Parathyroid adenoma (tissue), 2 donors: Measurements from ENCODE around the gene LAMB4.

Experiments used
- H2AFZ ChIP-seq: fragments of 300-600 bp; sonication (generic); one replicate; pipeline ENCODE4 v1.7.0; 2017; ENCODE audit warnings: antibody characterized with exemption, mild to moderate bottlenecking
- H3K27ac ChIP-seq: fragments of 300-600 bp; sonication (generic); one replicate; pipeline ENCODE4 v1.7.0; 2017
- H3K27me3 ChIP-seq: fragments of 300-600 bp; sonication (generic); one replicate; pipeline ENCODE4 v1.7.0; 2017; ENCODE audit warnings: low read length; ENCODE audit not compliant: control insufficient read depth, insufficient read depth
- H3K36me3 ChIP-seq: fragments of 300-600 bp; sonication (generic); one replicate; pipeline ENCODE4 v1.7.0; 2017; ENCODE audit warnings: low read length; ENCODE audit not compliant: control insufficient read depth, insufficient read depth
- H3K4me1 ChIP-seq: fragments of 300-600 bp; sonication (generic); one replicate; pipeline ENCODE4 v1.7.0; 2017; ENCODE audit warnings: control low read depth
- H3K4me2 ChIP-seq: fragments of 300-600 bp; sonication (generic); one replicate; pipeline ENCODE4 v1.7.0; 2017; ENCODE audit warnings: low read length
- H3K4me3 ChIP-seq: fragments of 300-600 bp; sonication (generic); one replicate; pipeline ENCODE4 v1.7.0; 2017; ENCODE audit warnings: low read depth, low read length
- H3K79me2 ChIP-seq: fragments of 300-600 bp; sonication (generic); one replicate; pipeline ENCODE4 v1.7.0; 2017; ENCODE audit warnings: control low read depth
- H3K9ac ChIP-seq: fragments of 300-600 bp; sonication (generic); one replicate; pipeline ENCODE4 v1.7.0; 2017; ENCODE audit warnings: mild to moderate bottlenecking
- H3K9me3 ChIP-seq: fragments of 300-600 bp; sonication (generic); one replicate; pipeline ENCODE4 v1.7.0; 2017; ENCODE audit warnings: low read length; ENCODE audit not compliant: control insufficient read depth
- TF ChIP-seq, protein P1 (sequence below): fragments of 300-600 bp; sonication (generic); IDR thresholded peaks from one replicate; pipeline ENCODE4 v1.7.0; 2017; ENCODE audit warnings: antibody characterized with exemption, mild to moderate bottlenecking
- donor health status: primary hyperparathyroidism.

Gene LAMB4

DNA sequence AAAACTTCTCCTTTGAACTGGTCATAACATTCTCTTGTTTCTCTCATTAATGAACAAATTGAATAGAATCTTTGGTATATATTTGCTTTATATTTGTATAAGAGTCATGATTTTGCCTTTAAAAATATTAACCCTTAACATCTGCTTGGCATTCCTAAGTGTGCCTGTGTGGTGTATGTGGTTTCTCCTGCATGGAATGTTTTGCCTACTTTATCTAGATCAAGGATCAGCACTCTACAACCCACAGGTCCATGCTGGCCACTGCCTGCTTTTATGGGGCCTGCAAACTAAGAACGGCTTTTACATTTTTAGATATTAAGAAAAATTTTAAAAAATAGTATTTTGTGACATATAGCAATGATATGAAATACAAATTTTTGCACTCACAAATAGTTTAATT is 4.3 kb upstream of the LAMB4 start:
- no peaks in the 10 kb centered on the region for H3K9me3 ChIP-seq
- no peaks in the 10 kb centered on the region for H3K36me3 ChIP-seq
- no peaks in the 10 kb centered on the region for H3K4me1 ChIP-seq
- no peak overlapping the region for H3K4me2 ChIP-seq
- H3K9ac ChIP-seq: no peak overlapping the region
- H2AFZ ChIP-seq: no peak overlapping the region
- H3K79me2 ChIP-seq: no peaks in the 10 kb centered on the region
- TF ChIP-seq, protein P1, sequence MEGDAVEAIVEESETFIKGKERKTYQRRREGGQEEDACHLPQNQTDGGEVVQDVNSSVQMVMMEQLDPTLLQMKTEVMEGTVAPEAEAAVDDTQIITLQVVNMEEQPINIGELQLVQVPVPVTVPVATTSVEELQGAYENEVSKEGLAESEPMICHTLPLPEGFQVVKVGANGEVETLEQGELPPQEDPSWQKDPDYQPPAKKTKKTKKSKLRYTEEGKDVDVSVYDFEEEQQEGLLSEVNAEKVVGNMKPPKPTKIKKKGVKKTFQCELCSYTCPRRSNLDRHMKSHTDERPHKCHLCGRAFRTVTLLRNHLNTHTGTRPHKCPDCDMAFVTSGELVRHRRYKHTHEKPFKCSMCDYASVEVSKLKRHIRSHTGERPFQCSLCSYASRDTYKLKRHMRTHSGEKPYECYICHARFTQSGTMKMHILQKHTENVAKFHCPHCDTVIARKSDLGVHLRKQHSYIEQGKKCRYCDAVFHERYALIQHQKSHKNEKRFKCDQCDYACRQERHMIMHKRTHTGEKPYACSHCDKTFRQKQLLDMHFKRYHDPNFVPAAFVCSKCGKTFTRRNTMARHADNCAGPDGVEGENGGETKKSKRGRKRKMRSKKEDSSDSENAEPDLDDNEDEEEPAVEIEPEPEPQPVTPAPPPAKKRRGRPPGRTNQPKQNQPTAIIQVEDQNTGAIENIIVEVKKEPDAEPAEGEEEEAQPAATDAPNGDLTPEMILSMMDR: no peak
- H3K4me3 ChIP-seq: no peak overlapping the region
- no peaks in the 10 kb centered on the region for H3K27me3 ChIP-seq
- no peak overlapping the region for H3K27ac ChIP-seq

DNA sequence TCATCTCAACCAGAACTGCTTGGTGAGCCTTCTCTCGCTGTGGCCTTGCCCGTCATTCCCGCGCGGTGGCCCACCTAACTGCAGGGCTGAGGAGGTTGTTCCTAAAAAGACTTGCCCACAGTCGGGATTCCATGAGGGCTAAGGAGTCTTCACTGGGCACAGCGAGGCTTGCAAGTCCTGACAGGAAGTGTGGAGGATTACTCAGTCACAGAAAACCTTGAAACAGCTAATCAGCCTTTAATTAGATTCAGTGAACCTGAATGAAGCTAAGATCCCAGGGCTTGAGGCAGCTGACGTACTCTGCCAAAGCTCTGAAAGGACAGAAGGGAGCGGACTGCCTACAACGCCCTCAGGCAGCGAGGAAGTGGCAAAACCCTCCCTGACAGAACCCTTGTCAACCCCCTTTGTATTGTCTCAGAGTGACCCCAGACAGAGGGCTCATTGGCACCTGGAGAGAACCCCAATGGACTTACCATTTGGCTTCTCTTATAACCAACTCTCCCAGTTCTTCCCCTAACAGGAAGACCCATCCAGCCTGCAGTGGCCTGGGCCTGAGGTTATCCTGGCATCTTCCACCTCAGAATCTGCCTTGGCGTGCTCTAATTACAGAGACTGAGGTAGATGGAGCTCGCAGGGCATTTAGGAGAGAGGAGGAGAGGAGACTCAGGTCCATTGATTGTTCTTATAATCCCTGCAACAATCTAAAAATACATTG is 2.5 kb upstream of the LAMB4 start:
- TF ChIP-seq, protein P1: no peak
- Histone ChIP-seq H3K9me3 (no peaks in the 10 kb centered on the region), H3K4me2 (no peak overlapping the region), H3K27me3 (no peaks in the 10 kb centered on the region), H3K27ac (no peak overlapping the region), H3K36me3 (no peaks in the 10 kb centered on the region), H3K79me2 (no peaks in the 10 kb centered on the region), H3K9ac (no peak overlapping the region), H3K4me3 (no peak overlapping the region), H3K4me1 (no peaks in the 10 kb centered on the region), H2AFZ (no peak overlapping the region)

DNA sequence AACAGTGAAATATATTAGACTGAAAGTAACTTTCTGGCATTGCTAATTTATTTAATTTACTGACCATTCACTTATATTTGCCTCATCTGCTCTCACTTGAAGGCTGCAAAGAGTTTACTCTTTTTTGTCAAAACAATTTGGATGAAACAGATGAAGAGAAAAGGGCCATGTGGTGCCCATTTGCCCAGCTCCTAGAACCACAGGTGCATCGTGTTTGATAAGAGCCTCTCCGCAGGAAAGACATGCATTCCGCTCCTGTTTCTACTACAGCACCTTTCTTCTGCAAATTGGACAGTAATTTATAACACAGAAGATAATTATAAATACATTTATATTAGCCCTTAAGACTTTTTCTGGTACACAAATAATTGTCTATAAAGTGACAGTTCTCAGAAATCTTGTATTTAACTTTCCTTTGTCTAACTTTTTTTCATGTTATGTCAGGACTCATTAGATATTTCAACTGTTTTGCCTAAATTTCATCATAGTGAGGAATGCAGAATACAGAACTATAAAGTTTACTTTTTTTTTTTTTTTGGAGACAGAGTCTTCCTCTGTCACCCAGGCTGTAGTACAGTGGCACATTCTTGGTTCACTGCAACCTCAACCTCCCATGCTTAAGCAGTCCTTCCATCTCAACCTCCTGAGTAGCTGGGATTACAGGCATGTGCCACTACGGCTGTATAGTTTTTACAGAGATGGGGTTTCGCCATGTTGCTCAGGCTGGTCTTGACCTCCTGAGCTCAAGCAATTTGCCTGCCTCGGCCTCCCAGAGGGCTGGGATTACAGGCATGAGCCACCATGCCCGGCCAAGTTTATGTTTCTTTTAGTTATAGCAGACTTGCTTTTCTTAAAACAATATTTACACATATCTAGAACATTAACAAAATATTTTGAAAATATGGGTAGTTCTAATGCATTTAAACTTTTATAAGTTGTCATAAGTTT is 869 bp downstream of the LAMB4 start:
- no peaks in the 10 kb centered on the region for H3K4me1 ChIP-seq
- no peaks in the 10 kb centered on the region for H3K36me3 ChIP-seq
- H3K9me3 ChIP-seq: no peaks in the 10 kb centered on the region
- H2AFZ ChIP-seq: no peak overlapping the region
- no peak overlapping the region for H3K4me3 ChIP-seq
- no peak overlapping the region for H3K4me2 ChIP-seq
- no peak overlapping the region for H3K27ac ChIP-seq
- H3K27me3 ChIP-seq: no peaks in the 10 kb centered on the region
- TF ChIP-seq, protein P1: no peak
- no peak overlapping the region for H3K9ac ChIP-seq
- H3K79me2 ChIP-seq: no peaks in the 10 kb centered on the region

DNA sequence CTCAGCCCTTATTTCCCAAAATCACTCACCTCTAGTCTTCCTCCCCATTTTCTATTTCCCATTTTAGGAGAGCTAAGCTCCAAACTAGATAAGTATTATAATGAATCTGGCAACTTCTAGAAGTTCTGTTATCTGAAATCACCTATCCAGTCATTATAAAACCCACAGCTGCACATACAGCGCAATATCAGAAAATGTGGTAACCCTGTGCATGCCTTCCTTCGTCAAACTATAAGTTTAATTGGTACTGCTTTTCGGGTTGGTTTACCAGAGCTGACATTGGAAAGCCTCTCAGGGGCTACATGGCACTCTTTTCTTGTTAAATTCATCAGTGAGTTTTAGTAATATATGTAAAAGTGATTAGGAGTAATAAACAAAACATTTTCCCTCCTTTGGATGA is 1.6 kb downstream of the LAMB4 start:
- Histone ChIP-seq H3K79me2 (no peaks in the 10 kb centered on the region), H3K9ac (no peak overlapping the region), H2AFZ (no peak overlapping the region), H3K27me3 (no peaks in the 10 kb centered on the region), H3K27ac (no peak overlapping the region), H3K4me3 (no peak overlapping the region), H3K4me1 (no peaks in the 10 kb centered on the region), H3K4me2 (no peak overlapping the region), H3K9me3 (no peaks in the 10 kb centered on the region), H3K36me3 (no peaks in the 10 kb centered on the region)
- TF ChIP-seq, protein P1: no peak
